SK-N-SH treated with all-trans-retinoic acid at 6 μM for 48 hours (cell line): ENCODE measurements around the gene SIM2.

ENCODE experiments used
- ATAC-seq: fragments of 200-7000 bp; cut with Tn5 transposase; 3 replicates; pipeline ENCODE4 v1.9.1; 2020; ENCODE audit warnings: mild to moderate bottlenecking, moderate library complexity
- ARNTL ChIP-seq: fragments of 450-650 bp; formaldehyde crosslinking; IDR thresholded peaks from 2 replicates; pipeline ENCODE4 v1.5.0; 2020; ENCODE audit warnings: low read depth, mild to moderate bottlenecking, moderate library complexity, borderline replicate concordance
- BACH2 ChIP-seq: fragments of 250-450 bp; sonication (Bioruptor Pico); IDR thresholded peaks from 2 replicates; pipeline ENCODE4 v1.9.0; 2021; ENCODE audit warnings: mild to moderate bottlenecking, borderline replicate concordance
- CREB5 ChIP-seq: fragments of 250-450 bp; sonication (Bioruptor Pico); IDR thresholded peaks from 2 replicates; pipeline ENCODE4 v1.5.1; 2020; ENCODE audit warnings: low read depth, mild to moderate bottlenecking, moderate library complexity
- CSDC2 ChIP-seq: fragments of 250-450 bp; sonication (Bioruptor Pico); IDR thresholded peaks from 2 replicates; pipeline ENCODE4 v1.5.0; 2020; ENCODE audit warnings: mild to moderate bottlenecking, moderate library complexity
- CSRNP3 ChIP-seq: fragments of 250-450 bp; sonication (Bioruptor Pico); IDR thresholded peaks from 2 replicates; pipeline ENCODE4 v1.5.1; 2021; ENCODE audit warnings: mild to moderate bottlenecking, moderate library complexity
- ESRRG ChIP-seq: fragments of 250-450 bp; sonication (Bioruptor Pico); IDR thresholded peaks from 2 replicates; pipeline ENCODE4 v1.6.1; 2021; ENCODE audit warnings: mild to moderate bottlenecking
- GLIS3 ChIP-seq: fragments of 250-450 bp; sonication (Bioruptor Pico); IDR thresholded peaks from 2 replicates; pipeline ENCODE4 v1.5.0; 2020; ENCODE audit warnings: mild to moderate bottlenecking, moderate library complexity
- ISL1 ChIP-seq: fragments of 250-450 bp; sonication (Bioruptor Pico); IDR thresholded peaks from 2 replicates; pipeline ENCODE4 v2.1.2; 2022; ENCODE audit warnings: mild to moderate bottlenecking, moderate library complexity
- PATZ1 ChIP-seq: fragments of 250-450 bp; sonication (Bioruptor Pico); IDR thresholded peaks from 2 replicates; pipeline ENCODE4 v1.8.0; 2020; ENCODE audit warnings: mild to moderate bottlenecking, moderate library complexity, borderline replicate concordance
- POU6F1 ChIP-seq: fragments of 250-450 bp; sonication (Bioruptor Pico); IDR thresholded peaks from 2 replicates; pipeline ENCODE4 v1.8.0; 2021; ENCODE audit warnings: low read depth, mild to moderate bottlenecking, moderate library complexity, borderline replicate concordance
- RARB ChIP-seq: fragments of 250-450 bp; sonication (Bioruptor Pico); IDR thresholded peaks from 2 replicates; pipeline ENCODE4 v1.8.0; 2021; ENCODE audit warnings: mild to moderate bottlenecking, moderate library complexity
- SNAI2 ChIP-seq: fragments of 250-450 bp; sonication (Bioruptor Pico); IDR thresholded peaks from 2 replicates; pipeline ENCODE4 v1.5.0; 2020; ENCODE audit warnings: mild to moderate bottlenecking, moderate library complexity
- TOX ChIP-seq: fragments of 250-450 bp; sonication (Bioruptor Pico); IDR thresholded peaks from 2 replicates; pipeline ENCODE4 v1.8.0; 2021; ENCODE audit warnings: mild to moderate bottlenecking, moderate library complexity, borderline replicate concordance
- TSHZ2 ChIP-seq: fragments of 250-450 bp; sonication (Bioruptor Pico); IDR thresholded peaks from 2 replicates; pipeline ENCODE4 v1.5.0; 2020; ENCODE audit warnings: mild to moderate bottlenecking, moderate library complexity
- ZC3H10 ChIP-seq: fragments of 250-450 bp; sonication (Bioruptor Pico); IDR thresholded peaks from 2 replicates; pipeline ENCODE4 v1.5.1; 2021; ENCODE audit warnings: mild to moderate bottlenecking, moderate library complexity
- ZFP3 ChIP-seq: fragments of 250-450 bp; sonication (Bioruptor Pico); IDR thresholded peaks from 2 replicates; pipeline ENCODE4 v1.5.0; 2020; ENCODE audit warnings: mild to moderate bottlenecking, moderate library complexity
- ZFP30 ChIP-seq: fragments of 450-650 bp; formaldehyde crosslinking; IDR thresholded peaks from 2 replicates; pipeline ENCODE4 v1.5.0; 2022; ENCODE audit warnings: mild to moderate bottlenecking, moderate library complexity
- ZNF565 ChIP-seq: fragments of 450-650 bp; formaldehyde crosslinking; conservative IDR thresholded peaks from 2 replicates; pipeline ENCODE4 v1.5.0; 2020; ENCODE audit warnings: low read depth, mild to moderate bottlenecking, moderate library complexity
- ZNF70 ChIP-seq: fragments of 450-650 bp; formaldehyde crosslinking; IDR thresholded peaks from 2 replicates; pipeline ENCODE4 v1.5.0; 2020; ENCODE audit warnings: mild to moderate bottlenecking, moderate library complexity
- ZNF8 ChIP-seq: fragments of 450-650 bp; formaldehyde crosslinking; IDR thresholded peaks from 2 replicates; pipeline ENCODE4 v1.5.0; 2020; ENCODE audit warnings: mild to moderate bottlenecking, moderate library complexity

Gene SIM2

GRCh38 chr21:36780861-36781260 is 81.9 kb downstream of the SIM2 start:
- no peak for ATAC-seq
- TF ChIP-seq PATZ1 (CRISPR knock-in tag) (no peak), RARB (CRISPR knock-in tag) (no peak), CSDC2 (no peak), CSRNP3 (CRISPR knock-in tag) (no peak)

- ATAC-seq: peak; percentile 92
- TF ChIP-seq ZNF8 (CRISPR knock-in tag): no peak
- no peak for TF ChIP-seq ZNF70 (CRISPR knock-in tag)
- no peak for TF ChIP-seq TOX (CRISPR knock-in tag)
- TF ChIP-seq GLIS3 (CRISPR knock-in tag): no peak
- no peak for TF ChIP-seq ESRRG (CRISPR knock-in tag)
- TF ChIP-seq SNAI2 (CRISPR knock-in tag): no peak
- no peak for TF ChIP-seq CREB5 (CRISPR knock-in tag)
- TF ChIP-seq RARB (CRISPR knock-in tag): no peak
- no peak for TF ChIP-seq BACH2 (CRISPR knock-in tag)
- no peak for TF ChIP-seq ZFP30 (CRISPR knock-in tag)
- TF ChIP-seq POU6F1: no peak
- TF ChIP-seq ZFP3: no peak
- TF ChIP-seq CSDC2: no peak
- TF ChIP-seq CSRNP3 (CRISPR knock-in tag): no peak
- no peak for TF ChIP-seq ZNF565 (CRISPR knock-in tag)
Measured at GRCh38 chr21:36783612-36784374, 84.9 kb downstream of the SIM2 start.

- no peak for ATAC-seq
- TF ChIP-seq ZNF8 (CRISPR knock-in tag) (no peak), CREB5 (CRISPR knock-in tag) (no peak), ISL1 (CRISPR knock-in tag) (no peak), ZFP30 (CRISPR knock-in tag) (no peak), ARNTL (no peak), RARB (CRISPR knock-in tag) (no peak), ESRRG (CRISPR knock-in tag) (no peak), PATZ1 (CRISPR knock-in tag) (no peak), CSDC2 (no peak), TOX (CRISPR knock-in tag) (no peak), ZC3H10 (CRISPR knock-in tag) (no peak), TSHZ2 (no peak), SNAI2 (CRISPR knock-in tag) (no peak), CSRNP3 (CRISPR knock-in tag) (no peak)
Measured at GRCh38 chr21:36784947-36785346, 86.0 kb downstream of the SIM2 start.
